MCF 10A (cell line): ENCODE results near the gene ITGB8. TPM values are rescaled to one million over a fixed set of nuclear protein-coding genes. Genes with fewer than 3 reads are reported as not detected.

Experiments used
- BruUV-seq: library from RNA; stranded (reverse); fragments of 400-500 nt; replicated peaks from 2 replicates; lab custom pipeline; 2021; lab: Mats Ljungman, UMichigan
- CTCF ChIA-PET: fragments of 300-600 bp; sonication (Branson Sonifier 250); formaldehyde crosslinking; extraction: SDS; loops from one replicate; lab custom pipeline; 2021; ENCODE audit warnings: antibody characterized with exemption, inconsistent platforms; lab: Yijun Ruan, JAX
- POLR2A ChIA-PET: fragments of 300-600, 350-650 bp; sonication (Branson Sonifier 250); formaldehyde crosslinking; extraction: SDS; loops from one replicate; lab custom pipeline; 2020; ENCODE audit warnings: antibody characterized with exemption, inconsistent platforms; lab: Yijun Ruan, JAX
- DNase-seq: peaks from one replicate; pipeline ENCODE4 v3.0.0-alpha.2; 2018; ENCODE audit not compliant: unreplicated experiment
- H3K27ac Mint-ChIP-seq: one replicate; pipeline ENCODE4 v1.8.0; 2022; ENCODE audit warnings: mild to moderate bottlenecking, low read depth, mixed read lengths; ENCODE audit not compliant: unreplicated experiment
- H3K27me3 Mint-ChIP-seq: one replicate; pipeline ENCODE4 v1.8.0; 2022; ENCODE audit warnings: mixed read lengths; ENCODE audit not compliant: insufficient read depth, unreplicated experiment
- H3K36me3 Mint-ChIP-seq: one replicate; pipeline ENCODE4 v1.8.0; 2022; ENCODE audit warnings: mild to moderate bottlenecking, moderate library complexity, mixed read lengths; ENCODE audit not compliant: insufficient read depth, unreplicated experiment
- H3K4me1 Mint-ChIP-seq: one replicate; pipeline ENCODE4 v1.8.0; 2022; ENCODE audit warnings: mixed read lengths; ENCODE audit not compliant: insufficient read depth, unreplicated experiment
- H3K4me3 Mint-ChIP-seq: one replicate; pipeline ENCODE4 v1.8.0; 2022; ENCODE audit warnings: mild to moderate bottlenecking, moderate library complexity, mixed read lengths; ENCODE audit not compliant: unreplicated experiment
- H3K9me3 Mint-ChIP-seq: one replicate; pipeline ENCODE4 v1.8.0; 2022; ENCODE audit warnings: mixed read lengths; ENCODE audit not compliant: unreplicated experiment
- intact Hi-C: fragments of 100-400 bp; cut with micrococcal nuclease; formaldehyde crosslinking; loops from 2 replicates; pipeline ENCODE4 v1.14.1; 2022
- total RNA-seq: library from RNA; stranded (reverse); gene quantifications from 2 replicates; pipeline ENCODE4 v1.2.3, GENCODE V29; 2022
- TF ChIP-seq, protein P1 (sequence below): fragments of 200-600 bp; IDR thresholded peaks from one replicate; pipeline ENCODE4 v1.8.0; 2022; ENCODE audit warnings: antibody characterized with exemption, mild to moderate bottlenecking; ENCODE audit not compliant: unreplicated experiment

Gene ITGB8
- total RNA-seq, 1 experiment from 2014 or later = 38.1 TPM

DNA sequence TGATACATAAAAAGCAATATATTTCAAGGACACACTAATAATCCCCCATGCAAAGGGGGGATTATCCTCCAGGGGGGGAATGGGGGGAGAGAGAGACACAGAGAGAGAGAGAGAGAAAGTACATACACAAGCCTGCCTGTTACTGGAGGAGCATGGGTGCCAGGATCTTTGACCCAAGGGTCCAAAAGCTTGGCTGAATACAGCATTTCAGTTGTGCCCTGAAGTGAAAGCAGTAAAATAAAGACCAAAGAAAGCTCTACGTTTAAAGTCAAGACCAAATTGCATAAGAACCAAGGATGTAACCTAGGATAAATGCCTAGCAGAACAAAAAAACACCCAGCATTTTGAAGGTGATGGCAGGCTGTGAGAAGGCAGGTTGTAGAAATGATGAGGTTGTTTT is 27.8 kb upstream of the ITGB8 start:
- Mint-ChIP-seq H3K4me3 (no peak overlapping the region), H3K4me1 (peaks cover 22% of the 10 kb centered on the region), H3K36me3 (no peaks in the 10 kb centered on the region), H3K27me3 (no peaks in the 10 kb centered on the region), H3K27ac (no peak overlapping the region), H3K9me3 (peaks cover 2% of the 10 kb centered on the region)
- intact Hi-C loops = no loop called here
- no peak for DNase-seq
- ChIA-PET CTCF (interaction anchor here (0.6 to 2.1 kb wide), 5 partner anchors 8 to 627 kb away, joined by 3 to 6 read pairs (median 4); no protein-coding TSS in a partner anchor), POLR2A (interaction anchor here (0.8 kb wide), 1 partner anchor 23 kb away, joined by 3 read pairs; no protein-coding TSS in a partner anchor)
- TF ChIP-seq, protein P1, sequence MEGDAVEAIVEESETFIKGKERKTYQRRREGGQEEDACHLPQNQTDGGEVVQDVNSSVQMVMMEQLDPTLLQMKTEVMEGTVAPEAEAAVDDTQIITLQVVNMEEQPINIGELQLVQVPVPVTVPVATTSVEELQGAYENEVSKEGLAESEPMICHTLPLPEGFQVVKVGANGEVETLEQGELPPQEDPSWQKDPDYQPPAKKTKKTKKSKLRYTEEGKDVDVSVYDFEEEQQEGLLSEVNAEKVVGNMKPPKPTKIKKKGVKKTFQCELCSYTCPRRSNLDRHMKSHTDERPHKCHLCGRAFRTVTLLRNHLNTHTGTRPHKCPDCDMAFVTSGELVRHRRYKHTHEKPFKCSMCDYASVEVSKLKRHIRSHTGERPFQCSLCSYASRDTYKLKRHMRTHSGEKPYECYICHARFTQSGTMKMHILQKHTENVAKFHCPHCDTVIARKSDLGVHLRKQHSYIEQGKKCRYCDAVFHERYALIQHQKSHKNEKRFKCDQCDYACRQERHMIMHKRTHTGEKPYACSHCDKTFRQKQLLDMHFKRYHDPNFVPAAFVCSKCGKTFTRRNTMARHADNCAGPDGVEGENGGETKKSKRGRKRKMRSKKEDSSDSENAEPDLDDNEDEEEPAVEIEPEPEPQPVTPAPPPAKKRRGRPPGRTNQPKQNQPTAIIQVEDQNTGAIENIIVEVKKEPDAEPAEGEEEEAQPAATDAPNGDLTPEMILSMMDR = no peak
- BruUV-seq = no TSS peak

DNA sequence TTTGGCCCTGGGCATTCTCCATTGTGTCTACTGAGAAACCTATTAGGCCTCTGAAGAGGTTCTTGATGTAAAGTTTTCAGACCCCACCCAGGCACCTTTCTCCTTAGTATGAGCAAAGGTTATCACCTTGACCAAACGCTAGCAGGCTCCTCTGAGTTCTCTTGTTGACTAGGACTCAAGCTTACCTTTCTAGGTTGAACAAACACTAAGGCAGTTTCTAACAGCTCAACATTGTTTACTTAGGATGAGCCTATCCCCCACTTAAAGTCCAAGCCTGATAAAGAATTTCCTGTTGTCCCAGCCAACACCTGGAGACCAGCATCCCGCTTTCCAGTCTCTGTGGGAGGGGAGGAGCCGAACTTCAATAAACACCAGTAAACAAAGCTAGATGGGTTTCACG is 26.3 kb upstream of the ITGB8 start:
- Mint-ChIP-seq H3K36me3 (no peaks in the 10 kb centered on the region), H3K4me1 (peaks cover 25% of the 10 kb centered on the region), H3K27me3 (no peaks in the 10 kb centered on the region), H3K4me3 (no peak overlapping the region), H3K9me3 (peaks cover 7% of the 10 kb centered on the region), H3K27ac (no peak overlapping the region)
- TF ChIP-seq, protein P1 = no peak
- intact Hi-C loops = no loop called here
- CTCF ChIA-PET = interaction anchor here (0.6 to 2.4 kb wide), 5 partner anchors 10 to 590 kb away, joined by 3 to 15 read pairs (median 4); no protein-coding TSS in a partner anchor
- no TSS peak for BruUV-seq
- POLR2A ChIA-PET = interaction anchor here (1.3 to 2.5 kb wide), 2 partner anchors 26 to 553 kb away, joined by 3 to 7 read pairs; partner anchors contain the start of gene ITGB8
- no peak for DNase-seq

DNA sequence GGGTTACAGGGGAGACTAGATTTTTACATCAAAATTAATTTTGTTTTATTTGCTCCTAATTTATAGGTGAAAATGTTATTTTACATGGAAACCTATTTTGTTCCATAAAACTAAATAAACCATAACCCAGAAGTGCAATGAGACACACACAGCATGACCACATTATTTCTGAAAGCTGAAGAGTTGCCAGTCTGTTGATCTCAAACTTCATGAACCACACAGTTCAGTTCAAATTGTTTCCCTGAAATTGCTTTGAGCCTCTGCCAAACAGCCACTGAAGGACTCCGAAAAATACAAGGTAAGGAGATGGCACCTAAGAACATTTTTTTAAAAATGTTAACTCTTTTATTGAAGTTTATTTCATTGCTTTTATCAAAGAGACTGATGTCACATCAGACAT is 25.0 kb upstream of the ITGB8 start:
- ChIA-PET CTCF (interaction anchor here (0.8 to 2.4 kb wide), 3 partner anchors 551 to 597 kb away, joined by 3 to 15 read pairs (median 5); partner anchors contain the start of gene POLR1F), POLR2A (interaction anchor here (0.5 to 2.5 kb wide), 3 partner anchors 25 to 258 kb away, joined by 3 to 7 read pairs (median 4); partner anchors contain the start of gene ITGB8)
- H3K9me3 Mint-ChIP-seq = peaks cover 7% of the 10 kb centered on the region
- no TSS peak for BruUV-seq
- TF ChIP-seq, protein P1 = no peak
- peaks cover 13% of the 10 kb centered on the region for H3K4me1 Mint-ChIP-seq
- intact Hi-C loops = no loop called here
- no peaks in the 10 kb centered on the region for H3K36me3 Mint-ChIP-seq
- H3K27me3 Mint-ChIP-seq = no peaks in the 10 kb centered on the region
- no peak for DNase-seq
- H3K27ac Mint-ChIP-seq = no peak overlapping the region
- H3K4me3 Mint-ChIP-seq = no peak overlapping the region

DNA sequence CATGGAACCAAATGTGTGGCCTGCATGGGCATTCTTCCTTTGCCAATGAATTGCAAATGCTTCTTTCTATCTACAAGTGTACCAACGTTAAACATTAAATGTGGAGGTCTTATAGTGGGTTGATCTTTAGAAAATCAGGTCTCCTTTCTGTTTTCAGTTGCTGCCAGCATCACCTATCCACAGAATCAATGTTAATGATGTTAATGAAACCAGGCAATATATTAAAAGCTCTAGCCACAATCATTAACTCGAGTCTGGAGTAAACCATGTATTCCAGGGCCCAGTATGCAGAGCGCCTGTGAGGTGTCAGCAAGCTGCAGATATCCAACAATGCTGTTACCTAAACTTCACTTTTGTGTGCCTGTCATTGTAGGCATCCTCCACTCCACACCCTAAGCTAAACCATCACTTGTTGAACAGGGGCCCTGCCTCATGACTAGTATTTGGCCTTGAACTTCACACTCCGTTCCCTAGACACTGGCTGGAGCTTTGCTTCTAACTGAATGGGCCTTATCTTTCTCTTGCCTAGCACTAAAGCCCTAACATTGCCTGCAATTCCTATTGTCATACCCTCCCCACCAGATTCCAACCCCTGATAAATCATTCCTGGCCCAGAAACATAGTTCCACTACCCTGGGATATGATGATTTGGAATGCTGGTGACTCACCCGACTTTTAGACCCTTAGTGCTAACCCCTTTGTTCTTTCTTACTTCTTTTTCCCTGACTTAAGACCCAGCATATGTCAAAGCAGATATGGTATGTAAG is 24.3 kb upstream of the ITGB8 start:
- TF ChIP-seq, protein P1 = no peak
- H3K36me3 Mint-ChIP-seq = no peaks in the 10 kb centered on the region
- no peak for DNase-seq
- BruUV-seq = no TSS peak
- H3K27me3 Mint-ChIP-seq = no peaks in the 10 kb centered on the region
- H3K9me3 Mint-ChIP-seq = peaks cover 7% of the 10 kb centered on the region
- ChIA-PET CTCF (interaction anchor here (0.7 to 2.4 kb wide), 6 partner anchors 9 to 597 kb away, joined by 3 to 15 read pairs (median 4); partner anchors contain the start of gene POLR1F), POLR2A (interaction anchor here (0.5 to 2.5 kb wide), 3 partner anchors 24 to 257 kb away, joined by 3 to 7 read pairs (median 4); partner anchors contain the start of gene ITGB8)
- intact Hi-C loops = no loop called here
- peaks cover 13% of the 10 kb centered on the region for H3K4me1 Mint-ChIP-seq
- H3K27ac Mint-ChIP-seq = no peak overlapping the region
- H3K4me3 Mint-ChIP-seq = no peak overlapping the region
